ENCODE data around the gene MESD.

The MESD gene

GRCh38 chr15:80989518-80990478 is at the start of gene MESD:
TSS of gene MESD (minus strand) at chr15:80989819. CDS start at chr15:80989791, 28 bp downstream.
- FAIRE-seq = peak; percentile 82

- no peak for FAIRE-seq
These were observed 49.5 kb upstream of the MESD start for GRCh38 chr15:81038975-81039607.

- FAIRE-seq = no peak
These were observed 48.5 kb upstream of the MESD start for GRCh38 chr15:81037952-81038743.

- no peak for FAIRE-seq
These were observed 43.9 kb upstream of the MESD start for GRCh38 chr15:81033508-81033907.

GRCh38 chr15:81032818-81033217 is 43.2 kb upstream of the MESD start:
- FAIRE-seq = no peak

- FAIRE-seq = no peak
These were observed 42.7 kb upstream of the MESD start for GRCh38 chr15:81032355-81032754.

- no peak for FAIRE-seq
These were observed 41.6 kb upstream of the MESD start for GRCh38 chr15:81031203-81031602.

- FAIRE-seq = no peak
These were observed 40.7 kb upstream of the MESD start for GRCh38 chr15:81030301-81030750.

GRCh38 chr15:81029414-81030300 is 40.0 kb upstream of the MESD start:
- FAIRE-seq = no peak

- FAIRE-seq = no peak
These were observed 37.4 kb upstream of the MESD start for GRCh38 chr15:81026836-81027599.

GRCh38 chr15:81025721-81026370 is 36.2 kb upstream of the MESD start:
- FAIRE-seq = no peak

GRCh38 chr15:81024936-81025335 is 35.3 kb upstream of the MESD start:
- no peak for FAIRE-seq

- FAIRE-seq = no peak
These were observed 34.8 kb upstream of the MESD start for GRCh38 chr15:81024265-81024872.

- FAIRE-seq = no peak
These were observed 34.1 kb upstream of the MESD start for GRCh38 chr15:81023483-81024264.

- FAIRE-seq = no peak
These were observed 31.7 kb upstream of the MESD start for GRCh38 chr15:81021321-81021720.

GRCh38 chr15:81018197-81018596 is 28.6 kb upstream of the MESD start:
- FAIRE-seq = no peak

- no peak for FAIRE-seq
These were observed 27.0 kb upstream of the MESD start for GRCh38 chr15:81016489-81017068.

GRCh38 chr15:81015621-81016488 is 26.2 kb upstream of the MESD start:
- FAIRE-seq = no peak
